Naive B cell (primary cell): Measurements from ENCODE around the gene ARF6. TPM values are rescaled to one million over a fixed set of nuclear protein-coding genes. Genes with fewer than 3 reads are reported as not detected.
"Not testable (repeated sequence)": the region's sequence is repeated elsewhere in the genome, so short reads cannot be mapped to it uniquely, and the experiment has no call there.

Experiments used
- ATAC-seq, 2 donors: fragments of 150-1000 bp; cut with Tn5 transposase; 2 replicates each; pipeline ENCODE4 v1.10.0; 2021; ENCODE audit warnings: low read depth in 2 of 2, mild to moderate bottlenecking in 2 of 2, moderate library complexity in 2 of 2
- DNase-seq: peaks from one replicate; pipeline ENCODE4 v3.0.0; 2022
- H3K27ac Mint-ChIP-seq, 6 donors: one replicate each; pipeline ENCODE4 v1.8.0; 2020 to 2022; ENCODE audit warnings: mild to moderate bottlenecking in 6 of 6, mixed read lengths in 6 of 6, moderate library complexity in 5 of 6, inconsistent platforms in 2 of 6
- H3K27me3 Mint-ChIP-seq, 3 donors: one replicate each; pipeline ENCODE4 v1.8.0; 2021 to 2022; ENCODE audit warnings: mixed read lengths in 3 of 3, mild to moderate bottlenecking in 1 of 3
- H3K36me3 Mint-ChIP-seq, 2 donors: one replicate each; pipeline ENCODE4 v1.8.0; 2020 to 2022; ENCODE audit warnings: mixed read lengths in 2 of 2, inconsistent platforms in 1 of 2, mild to moderate bottlenecking in 1 of 2
- H3K4me1 Mint-ChIP-seq, 3 donors: one replicate each; pipeline ENCODE4 v1.8.0; 2020 to 2022; ENCODE audit warnings: mixed read lengths in 3 of 3, inconsistent platforms in 1 of 3, mild to moderate bottlenecking in 1 of 3, moderate library complexity in 1 of 3
- H3K4me3 Mint-ChIP-seq, 8 donors: one replicate each; pipeline ENCODE4 v1.8.0; 2020 to 2022; ENCODE audit warnings: mild to moderate bottlenecking in 8 of 8, mixed read lengths in 8 of 8, moderate library complexity in 8 of 8, inconsistent platforms in 2 of 8
- H3K9me3 Mint-ChIP-seq, 7 donors: one replicate each; pipeline ENCODE4 v1.8.0; 2020 to 2022; ENCODE audit warnings: mixed read lengths in 7 of 7, mild to moderate bottlenecking in 5 of 7, inconsistent platforms in 2 of 7, moderate library complexity in 1 of 7
- polyA plus RNA-seq, 6 donors: library from polyadenylated mRNA; unstranded; fragments of 300-500 nt; fragmentation: Illumina TruSeq; gene quantifications; one replicate each; pipeline ENCODE4 v1.2.3, GENCODE V29; 2021; ENCODE audit warnings: low read depth in 6 of 6

Gene ARF6
- polyA plus RNA-seq, 6 donors from 2014 or later, result 161 to 190 (median 184) TPM

- H3K4me1 Mint-ChIP-seq, result peaks cover 31 to 47% (median 42%) of the 10 kb centered on the region in 3 donors
- H3K36me3 Mint-ChIP-seq, result peaks cover 0 to 9% of the 10 kb centered on the region in 2 donors
- peaks cover 0 to 2% (median 0%) of the 10 kb centered on the region in 7 donors for H3K9me3 Mint-ChIP-seq
- no peak for DNase-seq
- ATAC-seq, result no peak
- peak overlapping the region in 2 of 6 donors; percentile 21 to 30 for H3K27ac Mint-ChIP-seq
- H3K4me3 Mint-ChIP-seq, result no peak overlapping the region
- no peaks in the 10 kb centered on the region for H3K27me3 Mint-ChIP-seq
Measured at GRCh38 chr14:49900973-49901372, 8.1 kb downstream of the ARF6 start.

DNA sequence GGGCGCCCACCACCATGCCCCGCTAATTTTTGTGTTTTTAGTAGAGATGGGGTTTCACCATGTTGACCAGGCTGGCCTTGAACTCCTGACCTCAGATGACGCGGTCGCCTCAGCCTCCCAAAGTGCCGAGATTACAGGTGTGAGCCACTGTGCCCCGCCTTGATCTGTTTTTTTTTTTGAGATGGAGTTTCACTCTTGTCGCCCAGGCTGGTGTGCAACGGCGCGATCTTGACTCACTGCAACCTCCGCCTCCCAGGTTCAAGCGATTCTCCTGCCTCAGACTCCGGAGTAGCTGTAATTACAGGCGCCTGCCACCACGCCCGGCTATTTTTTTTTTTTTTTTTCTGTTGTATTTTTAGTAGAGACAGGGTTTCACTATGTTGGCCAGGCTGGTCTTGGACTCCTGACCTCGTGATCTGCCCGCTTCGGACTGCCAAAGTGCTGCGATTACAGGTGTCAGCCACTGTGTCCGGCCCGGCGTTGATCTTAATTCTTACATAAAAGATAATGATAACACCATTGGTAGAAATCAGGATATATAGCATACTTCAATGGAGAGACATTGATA, 9.9 kb downstream of the ARF6 start:
- Mint-ChIP-seq H3K27ac (peak overlapping the region in 1 of 6 donors; percentile 52), H3K4me1 (peaks cover 28 to 48% (median 45%) of the 10 kb centered on the region in 3 donors)
- not testable (repeated sequence) for ATAC-seq, H3K27me3 Mint-ChIP-seq, DNase-seq, H3K9me3 Mint-ChIP-seq, H3K36me3 Mint-ChIP-seq, H3K4me3 Mint-ChIP-seq

DNA sequence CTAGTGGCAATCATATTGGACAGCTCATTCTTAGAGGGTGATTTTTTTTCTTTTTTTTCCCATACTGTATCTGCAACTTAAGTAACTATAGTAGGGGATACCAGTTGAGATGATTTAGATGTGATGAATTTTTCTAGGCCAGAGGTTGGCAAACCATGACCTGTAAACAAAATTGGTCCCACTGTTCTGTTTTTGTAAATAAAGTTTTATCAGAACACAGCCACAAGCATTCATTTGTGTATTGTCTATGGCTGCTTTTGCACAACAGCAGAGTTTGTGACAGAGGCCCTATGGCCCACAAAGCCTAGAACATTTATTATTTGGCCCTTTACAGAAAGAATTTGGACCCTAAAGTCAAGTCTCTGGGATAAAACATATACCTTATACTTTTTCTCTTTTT, 11.4 kb downstream of the ARF6 start:
- Mint-ChIP-seq H3K27me3 (no peaks in the 10 kb centered on the region), H3K4me1 (peaks cover 18 to 35% (median 33%) of the 10 kb centered on the region in 3 donors), H3K9me3 (peaks cover 0 to 2% (median 0%) of the 10 kb centered on the region in 7 donors), H3K36me3 (peaks cover 0 to 4% of the 10 kb centered on the region in 2 donors), H3K27ac (peak overlapping the region in 1 of 6 donors; percentile 33), H3K4me3 (no peak overlapping the region)
- DNase-seq, result no peak
- ATAC-seq, result no peak

- peak overlapping the region in 4 of 8 donors; percentile 2 to 65 (median 18) for H3K4me3 Mint-ChIP-seq
Measured at GRCh38 chr14:49905989-49906388, 13.1 kb downstream of the ARF6 start.

DNA sequence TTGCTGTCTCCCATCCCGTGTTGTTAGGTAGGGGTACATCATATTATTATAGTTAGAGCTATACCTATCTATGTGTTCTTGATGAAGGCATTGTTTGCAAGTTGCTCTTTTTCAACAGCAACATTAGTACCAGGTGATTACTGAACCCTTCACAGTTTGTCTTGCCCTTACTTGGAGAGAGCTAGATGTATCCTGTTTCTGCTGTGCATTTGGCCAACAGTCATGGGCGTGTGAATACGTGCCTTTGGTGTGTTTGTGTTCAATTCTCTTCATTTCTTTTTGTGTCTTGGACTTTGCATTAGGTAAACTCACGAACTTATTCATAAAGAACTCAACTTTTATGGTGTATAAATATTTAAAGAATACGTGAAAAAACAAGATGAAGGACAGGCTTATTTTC, 14.3 kb downstream of the ARF6 start:
- Mint-ChIP-seq H3K4me1 (peaks cover 17 to 27% (median 27%) of the 10 kb centered on the region in 3 donors), H3K9me3 (peaks cover 0 to 2% (median 0%) of the 10 kb centered on the region in 7 donors), H3K4me3 (peak overlapping the region in 1 of 8 donors; percentile 20), H3K36me3 (peaks cover 0 to 2% of the 10 kb centered on the region in 2 donors), H3K27me3 (no peaks in the 10 kb centered on the region), H3K27ac (peak overlapping the region in 1 of 6 donors; percentile 79)
- ATAC-seq (no peak), DNase-seq (no peak)

More at GRCh38 chr14:49905989-49906388, 13.1 kb downstream of the ARF6 start:
- DNase-seq (no peak), ATAC-seq (no peak)
- peak overlapping the region in 5 of 6 donors; percentile 5 to 57 (median 29) for H3K27ac Mint-ChIP-seq
- H3K9me3 Mint-ChIP-seq, result peaks cover 0 to 2% (median 0%) of the 10 kb centered on the region in 7 donors
- peaks cover 0 to 4% of the 10 kb centered on the region in 2 donors for H3K36me3 Mint-ChIP-seq
- no peaks in the 10 kb centered on the region for H3K27me3 Mint-ChIP-seq
- peaks cover 18 to 30% (median 28%) of the 10 kb centered on the region in 3 donors for H3K4me1 Mint-ChIP-seq

GRCh38 chr14:49908433-49908782, 15.5 kb downstream of the ARF6 start:
- H3K27ac Mint-ChIP-seq, result peak overlapping the region in 1 of 6 donors; percentile 57
- H3K4me1 Mint-ChIP-seq, result peaks cover 14 to 26% (median 24%) of the 10 kb centered on the region in 3 donors

DNA sequence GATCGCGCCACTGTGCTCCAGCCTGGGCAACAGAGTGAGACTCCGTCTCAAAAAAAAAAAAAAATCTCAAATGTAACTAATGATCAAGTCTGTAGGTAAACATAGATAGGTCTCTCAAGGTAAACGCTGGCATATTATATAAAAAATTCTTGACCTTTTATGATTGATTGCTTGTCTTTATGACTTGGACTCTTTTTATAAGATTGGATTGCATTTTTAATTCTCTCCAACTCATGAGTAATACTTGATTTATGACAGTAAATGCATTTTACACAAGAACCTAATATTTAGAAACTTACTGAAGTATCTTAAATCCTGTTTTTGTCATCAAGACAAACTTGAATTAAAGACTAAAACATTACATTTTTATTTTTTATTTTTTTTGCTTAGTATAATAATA, 16.1 kb downstream of the ARF6 start:
- peaks cover 14 to 26% (median 24%) of the 10 kb centered on the region in 3 donors for H3K4me1 Mint-ChIP-seq
- H3K27me3 Mint-ChIP-seq, result no peaks in the 10 kb centered on the region
- H3K27ac Mint-ChIP-seq, result no peak overlapping the region
- H3K4me3 Mint-ChIP-seq, result no peak overlapping the region
- DNase-seq (no peak), ATAC-seq (no peak)
- H3K36me3 Mint-ChIP-seq, result no peaks in the 10 kb centered on the region
- peaks cover 0 to under 1% (median 0%) of the 10 kb centered on the region in 7 donors for H3K9me3 Mint-ChIP-seq

More at GRCh38 chr14:49908433-49908782, 15.5 kb downstream of the ARF6 start:
- Mint-ChIP-seq H3K27me3 (no peaks in the 10 kb centered on the region), H3K4me3 (peak overlapping the region in 1 of 8 donors; percentile 10), H3K9me3 (peaks cover 0 to 2% (median 0%) of the 10 kb centered on the region in 7 donors), H3K36me3 (no peaks in the 10 kb centered on the region)
- ATAC-seq (no peak), DNase-seq (no peak)

- DNase-seq, result no peak
- peaks cover 4 to 11% (median 4%) of the 10 kb centered on the region in 3 donors for H3K4me1 Mint-ChIP-seq
- ATAC-seq, result no peak
- H3K27me3 Mint-ChIP-seq, result no peaks in the 10 kb centered on the region
- no peak overlapping the region for H3K4me3 Mint-ChIP-seq
- peak overlapping the region in 2 of 6 donors; percentile 38 to 63 for H3K27ac Mint-ChIP-seq
- no peaks in the 10 kb centered on the region for H3K36me3 Mint-ChIP-seq
- H3K9me3 Mint-ChIP-seq, result no peaks in the 10 kb centered on the region
Measured at GRCh38 chr14:49915085-49915484, 22.2 kb downstream of the ARF6 start.

DNA sequence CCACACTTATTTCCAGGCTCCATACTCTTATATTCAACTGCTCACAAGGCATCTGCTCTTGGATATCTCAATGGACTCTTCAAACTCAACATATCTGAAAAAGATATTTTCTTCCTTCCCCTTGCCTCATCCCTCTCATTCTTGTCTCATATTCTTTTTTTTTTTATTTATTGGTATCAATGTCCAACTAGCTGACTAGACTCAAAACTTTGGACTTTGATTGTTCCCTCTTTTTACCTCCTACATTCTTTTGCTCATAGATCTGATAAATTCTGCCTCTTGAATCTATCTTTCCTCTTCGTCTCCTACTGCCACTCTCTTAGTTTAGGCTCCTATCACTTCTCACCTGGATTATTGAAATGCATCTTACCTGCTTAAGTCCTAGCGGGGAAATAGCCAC, 25.8 kb downstream of the ARF6 start:
- H3K9me3 Mint-ChIP-seq, result no peaks in the 10 kb centered on the region
- DNase-seq (no peak), ATAC-seq (no peak)
- H3K4me3 Mint-ChIP-seq, result peak overlapping the region in 1 of 8 donors; percentile 73
- no peaks in the 10 kb centered on the region for H3K36me3 Mint-ChIP-seq
- no peaks in the 10 kb centered on the region for H3K27me3 Mint-ChIP-seq
- peak overlapping the region in 2 of 6 donors; percentile 63 to 68 for H3K27ac Mint-ChIP-seq
- H3K4me1 Mint-ChIP-seq, result peaks cover 24 to 26% (median 25%) of the 10 kb centered on the region in 3 donors

DNA sequence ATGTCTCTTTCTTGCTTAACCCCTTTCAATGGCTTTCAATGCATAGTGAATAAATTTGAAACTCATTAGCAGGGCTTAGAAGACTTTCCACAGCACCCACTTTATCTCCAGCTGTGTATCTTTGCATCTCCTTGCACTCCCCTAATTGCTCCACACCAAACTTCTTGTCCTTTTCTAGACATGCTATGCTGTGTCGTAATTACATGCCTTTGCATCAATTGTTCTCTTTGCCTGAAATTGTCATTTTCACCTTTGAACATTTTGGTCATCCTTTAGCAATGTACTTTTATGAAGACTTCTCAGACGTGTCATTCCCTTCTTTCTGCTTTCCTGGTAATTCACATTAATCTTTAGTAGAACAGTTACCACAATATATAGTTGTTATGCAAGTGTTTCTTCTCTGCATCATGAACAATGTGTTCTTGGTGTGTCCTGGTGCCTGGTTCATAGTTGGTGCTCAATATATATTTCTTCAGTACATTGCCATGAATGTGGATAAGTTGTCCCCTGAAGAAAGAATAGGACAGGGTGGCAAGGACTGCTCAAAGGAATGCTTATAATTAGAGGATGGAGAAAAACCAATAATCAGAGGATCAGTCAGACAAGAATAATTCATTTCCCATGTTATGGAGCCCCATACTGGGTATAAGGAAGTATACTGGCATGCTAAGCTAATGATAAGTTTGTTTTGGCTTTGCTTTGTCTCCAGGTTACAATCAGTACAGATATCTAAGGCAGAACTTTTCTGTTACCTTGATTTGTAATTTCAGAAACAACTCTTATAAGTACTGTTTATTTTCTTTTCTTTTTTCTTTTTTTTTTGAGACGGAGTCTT, 27.2 kb downstream of the ARF6 start:
- H3K27ac Mint-ChIP-seq, result peak overlapping the region; percentile 73 to 90 (median 89)
- H3K27me3 Mint-ChIP-seq, result no peaks in the 10 kb centered on the region
- ATAC-seq (no peak), DNase-seq (no peak)
- H3K4me3 Mint-ChIP-seq, result peak overlapping the region in 2 of 8 donors; percentile 31 to 70
- H3K4me1 Mint-ChIP-seq, result peaks cover 28 to 39% (median 38%) of the 10 kb centered on the region in 3 donors
- H3K36me3 Mint-ChIP-seq, result no peaks in the 10 kb centered on the region
- H3K9me3 Mint-ChIP-seq, result no peaks in the 10 kb centered on the region

GRCh38 chr14:49920935-49921334, 28.1 kb downstream of the ARF6 start:
- H3K27ac Mint-ChIP-seq, result peak overlapping the region; percentile 73 to 90 (median 89)
- ATAC-seq (peak; percentile 90 to 92), DNase-seq (peak; percentile 54)
- H3K9me3 Mint-ChIP-seq, result no peaks in the 10 kb centered on the region
- H3K4me1 Mint-ChIP-seq, result peaks cover 23 to 43% (median 40%) of the 10 kb centered on the region in 3 donors
- H3K27me3 Mint-ChIP-seq, result no peaks in the 10 kb centered on the region
- H3K36me3 Mint-ChIP-seq, result no peaks in the 10 kb centered on the region
- peak overlapping the region in 4 of 8 donors; percentile 4 to 70 (median 44) for H3K4me3 Mint-ChIP-seq

- Mint-ChIP-seq H3K9me3 (no peaks in the 10 kb centered on the region), H3K4me1 (peaks cover 23 to 43% (median 40%) of the 10 kb centered on the region in 3 donors), H3K27ac (peak overlapping the region in 5 of 6 donors; percentile 21 to 90 (median 44)), H3K4me3 (peak overlapping the region in 2 of 8 donors; percentile 21 to 31), H3K36me3 (no peaks in the 10 kb centered on the region), H3K27me3 (no peaks in the 10 kb centered on the region)
- DNase-seq, result no peak
- no peak for ATAC-seq
Measured at GRCh38 chr14:49921401-49921800, 28.5 kb downstream of the ARF6 start.

GRCh38 chr14:49923442-49923841, 30.6 kb downstream of the ARF6 start:
- Mint-ChIP-seq H3K36me3 (no peaks in the 10 kb centered on the region), H3K9me3 (no peaks in the 10 kb centered on the region), H3K4me3 (no peak overlapping the region), H3K27ac (peak overlapping the region in 3 of 6 donors; percentile 43 to 87 (median 70)), H3K27me3 (no peaks in the 10 kb centered on the region), H3K4me1 (peaks cover 26 to 48% (median 40%) of the 10 kb centered on the region in 3 donors)
- ATAC-seq (no peak), DNase-seq (no peak)
